ENCODE measurements around the gene GCH1. TPM values are rescaled to one million over a fixed set of nuclear protein-coding genes. Genes with fewer than 3 reads are reported as not detected.
A peak's percentile ranks its signal among the peaks of the same experiment; 100 is the strongest.

Gene GCH1
- total RNA-seq, 4 donors from 2014 or later: 9.4 to 27.9 (median 18.7) TPM

DNA sequence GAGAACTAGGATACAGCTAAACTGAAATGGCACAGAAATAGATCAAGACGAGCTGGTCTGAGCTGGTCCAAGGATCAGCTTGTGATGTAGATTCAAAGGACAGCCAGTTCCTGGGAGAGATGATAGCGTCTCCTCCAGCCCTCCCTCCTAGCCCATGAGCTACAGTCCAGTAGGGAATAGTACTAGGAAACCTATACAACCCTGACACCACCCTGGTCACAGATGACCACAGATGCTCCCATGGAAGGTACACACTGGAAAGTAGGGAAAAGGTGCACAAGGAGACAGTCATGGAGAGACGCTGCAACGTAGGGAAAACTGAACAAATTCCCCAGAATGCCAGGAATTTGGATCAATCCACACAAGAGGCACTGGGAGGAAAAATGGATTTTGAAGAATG lies 6.9 kb downstream of the GCH1 start:
- TF ChIP-seq, protein P1, sequence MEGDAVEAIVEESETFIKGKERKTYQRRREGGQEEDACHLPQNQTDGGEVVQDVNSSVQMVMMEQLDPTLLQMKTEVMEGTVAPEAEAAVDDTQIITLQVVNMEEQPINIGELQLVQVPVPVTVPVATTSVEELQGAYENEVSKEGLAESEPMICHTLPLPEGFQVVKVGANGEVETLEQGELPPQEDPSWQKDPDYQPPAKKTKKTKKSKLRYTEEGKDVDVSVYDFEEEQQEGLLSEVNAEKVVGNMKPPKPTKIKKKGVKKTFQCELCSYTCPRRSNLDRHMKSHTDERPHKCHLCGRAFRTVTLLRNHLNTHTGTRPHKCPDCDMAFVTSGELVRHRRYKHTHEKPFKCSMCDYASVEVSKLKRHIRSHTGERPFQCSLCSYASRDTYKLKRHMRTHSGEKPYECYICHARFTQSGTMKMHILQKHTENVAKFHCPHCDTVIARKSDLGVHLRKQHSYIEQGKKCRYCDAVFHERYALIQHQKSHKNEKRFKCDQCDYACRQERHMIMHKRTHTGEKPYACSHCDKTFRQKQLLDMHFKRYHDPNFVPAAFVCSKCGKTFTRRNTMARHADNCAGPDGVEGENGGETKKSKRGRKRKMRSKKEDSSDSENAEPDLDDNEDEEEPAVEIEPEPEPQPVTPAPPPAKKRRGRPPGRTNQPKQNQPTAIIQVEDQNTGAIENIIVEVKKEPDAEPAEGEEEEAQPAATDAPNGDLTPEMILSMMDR (IDR thresholded peaks at IDR 0.05): no peak
- no peak for DNase-seq (ENCODE audit: low spot score)
- no peak for ATAC-seq (ENCODE audit: low FRiP score)

DNA sequence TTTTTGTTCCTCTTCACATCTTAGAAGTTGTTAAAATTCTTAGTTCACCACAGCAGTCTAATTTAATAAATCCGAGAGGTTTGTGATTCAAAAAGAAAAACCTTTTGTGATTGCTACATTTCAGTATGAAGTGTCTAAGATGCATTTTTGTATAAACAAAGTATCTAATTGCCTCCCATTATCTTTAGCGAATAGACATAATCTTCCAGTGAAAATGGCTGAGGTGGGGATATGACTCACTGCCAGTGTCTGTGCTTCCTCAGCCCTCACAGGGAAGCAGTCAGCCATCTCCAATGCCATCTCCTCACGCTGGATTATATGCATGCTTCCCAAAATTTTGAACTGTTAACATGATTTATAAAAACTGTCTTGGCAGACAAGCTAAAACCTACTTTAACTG lies 7.6 kb downstream of the GCH1 start:
- no peak for ATAC-seq (ENCODE audit: low FRiP score)
- TF ChIP-seq, protein P1 (IDR thresholded peaks at IDR 0.05): no peak

DNA sequence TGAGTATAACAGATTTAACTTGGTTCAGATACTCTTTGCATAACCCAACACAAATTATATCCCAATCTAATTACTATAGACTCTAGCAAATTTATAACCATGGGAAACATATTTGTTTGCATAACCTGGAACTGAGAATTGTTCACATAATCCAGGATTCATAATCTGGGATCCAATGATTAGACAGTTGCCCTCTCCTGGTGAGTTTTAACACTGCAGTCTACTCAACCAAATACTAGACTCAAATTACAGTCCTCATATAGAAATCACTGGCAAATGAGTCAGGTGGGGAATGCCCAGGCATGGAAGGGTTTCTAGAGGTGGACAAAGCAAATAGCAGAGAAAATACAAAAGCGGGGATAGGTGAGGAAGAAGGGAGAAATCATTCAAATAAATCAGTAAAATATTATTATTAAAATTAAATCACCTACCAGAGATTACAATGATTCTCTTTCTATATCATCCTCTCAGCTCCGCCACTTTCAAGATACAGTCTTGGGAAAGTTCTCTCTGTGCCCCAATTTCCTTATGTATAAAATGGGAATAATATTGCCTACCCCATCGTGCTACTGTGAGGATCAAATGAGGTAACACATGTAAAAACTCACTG lies 9.4 kb downstream of the GCH1 start:
- DNase-seq (ENCODE audit: low spot score) (no peak), ATAC-seq (ENCODE audit: low FRiP score) (peak; percentile 91)
- TF ChIP-seq, protein P1 (IDR thresholded peaks at IDR 0.05): no peak

More for the DNA sequence above, 7.6 kb downstream of the GCH1 start:
- no peak for DNase-seq (ENCODE audit: low spot score)

DNA sequence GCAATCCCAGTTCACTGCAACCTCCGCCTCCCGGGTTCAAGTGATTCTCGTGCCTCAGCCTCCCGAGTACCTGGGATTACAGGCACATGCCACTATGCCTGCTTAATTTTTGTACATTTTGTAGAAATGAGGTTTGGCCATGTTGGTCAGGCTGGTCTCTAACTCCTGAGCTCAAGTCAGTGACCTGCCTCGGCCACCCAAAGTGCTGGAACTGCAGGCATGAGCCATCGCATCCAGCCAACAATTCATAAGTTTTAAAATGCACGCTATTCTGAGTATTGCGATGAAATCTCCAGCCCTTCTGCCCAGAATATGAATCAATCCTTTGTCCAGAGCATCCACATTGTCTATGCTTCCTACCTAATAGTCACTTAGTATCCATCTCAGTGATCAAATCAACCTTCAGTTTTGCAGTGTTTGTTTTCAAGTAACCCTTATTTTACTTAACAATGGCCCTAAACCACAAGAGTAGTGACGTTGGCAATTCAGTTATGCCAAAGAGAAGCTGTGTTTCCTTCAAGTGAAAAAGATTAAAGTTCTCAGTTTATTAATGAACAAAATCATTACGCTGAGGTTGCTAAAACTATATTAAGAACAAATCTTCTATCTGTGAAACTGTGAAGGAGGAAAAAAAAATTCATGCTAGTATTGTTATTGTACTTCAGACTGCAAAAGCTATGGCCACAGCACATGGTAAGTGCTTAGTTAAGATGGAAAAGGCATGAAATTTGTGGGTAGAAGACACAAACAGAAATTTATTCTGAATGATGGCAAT lies 11.0 kb downstream of the GCH1 start:
- TF ChIP-seq, protein P1 (IDR thresholded peaks at IDR 0.05): no peak
- ATAC-seq (ENCODE audit: low FRiP score): no peak
- DNase-seq (ENCODE audit: low spot score): no peak

DNA sequence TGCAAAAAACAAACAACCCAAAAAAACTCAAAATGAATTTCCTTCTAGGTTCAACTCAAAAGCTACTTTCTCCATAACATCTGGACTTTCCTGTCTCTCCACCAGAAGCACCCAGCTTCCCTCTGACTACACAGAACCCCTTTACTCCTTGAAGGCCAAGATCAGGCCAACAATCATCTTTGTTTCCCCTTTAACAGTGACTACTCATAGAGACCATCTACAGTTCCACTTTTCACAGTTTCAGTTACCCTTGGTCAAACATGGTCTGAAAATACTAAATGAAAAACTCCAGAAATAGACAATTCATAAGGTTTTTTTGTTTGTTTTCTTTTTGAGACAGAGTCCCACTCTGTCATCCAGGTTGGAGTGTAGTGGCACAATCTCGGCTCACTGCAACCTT lies 11.8 kb downstream of the GCH1 start:
- TF ChIP-seq, protein P1 (IDR thresholded peaks at IDR 0.05): no peak
- ATAC-seq (ENCODE audit: low FRiP score) (no peak), DNase-seq (ENCODE audit: low spot score) (no peak)

DNA sequence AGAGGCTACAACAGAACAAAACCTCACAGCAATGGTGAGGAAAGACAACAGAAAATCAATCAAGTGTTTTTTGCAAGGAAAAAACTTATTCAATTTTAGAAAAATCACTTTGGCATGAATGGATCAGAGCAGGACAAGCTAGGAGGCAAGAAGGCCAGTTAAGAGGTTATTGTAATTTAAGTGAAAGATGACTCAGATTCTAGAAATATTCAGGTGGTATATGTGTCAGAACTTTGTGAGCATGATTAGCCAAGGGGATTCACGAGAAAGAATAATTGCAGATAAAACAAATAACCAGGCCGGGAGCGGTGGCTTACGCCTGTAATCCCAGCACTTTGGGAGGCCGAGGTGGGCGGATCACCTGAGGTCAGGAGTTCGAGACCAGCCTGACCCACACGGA lies 12.7 kb downstream of the GCH1 start:
- ATAC-seq (ENCODE audit: low FRiP score) (no peak), DNase-seq (ENCODE audit: low spot score) (no peak)
- TF ChIP-seq, protein P1 (IDR thresholded peaks at IDR 0.05): no peak

DNA sequence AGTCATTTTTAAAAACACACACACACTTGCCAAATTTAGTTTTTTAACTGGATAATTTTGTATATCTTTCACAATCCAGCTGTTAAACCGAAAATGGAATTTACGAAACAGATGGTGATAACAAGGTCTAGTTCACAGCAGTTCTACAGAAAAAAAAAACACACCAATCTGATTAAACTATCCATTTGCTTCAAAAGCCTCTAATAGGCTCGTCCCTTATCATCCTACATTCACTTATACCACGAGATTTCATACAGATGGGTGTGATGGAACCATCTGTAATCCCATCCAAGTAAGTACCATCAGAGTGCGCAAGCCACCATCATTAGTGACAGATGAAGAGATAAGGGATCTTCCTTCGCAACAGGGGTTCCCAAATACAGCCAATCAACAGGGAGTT lies 20.1 kb downstream of the GCH1 start:
- no peak for ATAC-seq (ENCODE audit: low FRiP score)
- TF ChIP-seq, protein P1 (IDR thresholded peaks at IDR 0.05): no peak
- no peak for DNase-seq (ENCODE audit: low spot score)

Measured in omental fat pad (tissue), 4 donors.